Large intestine (tissue), 3 donors: ENCODE results near the gene TBC1D14. TPM values are rescaled to one million over a fixed set of nuclear protein-coding genes. Genes with fewer than 3 reads are reported as not detected.

Source experiments
- DNase-seq, 2 donors: peaks; one replicate each; pipeline versions ENCODE4 v3.0.0 to v3.0.0-alpha.2; 2013
- H3K27ac ChIP-seq: one replicate; pipeline ENCODE4 v1.5.1; 2013; ENCODE audit warnings: low read length
- H3K27me3 ChIP-seq: 2 replicates; pipeline ENCODE4 v1.6.1; 2013; ENCODE audit warnings: low read length; ENCODE audit not compliant: control insufficient read depth, insufficient read depth
- H3K36me3 ChIP-seq: 2 replicates; pipeline ENCODE4 v1.6.1; 2013; ENCODE audit warnings: low read length; ENCODE audit not compliant: control insufficient read depth, insufficient read depth
- H3K4me1 ChIP-seq: one replicate; pipeline ENCODE4 v1.6.1; 2013; ENCODE audit warnings: low read length; ENCODE audit not compliant: control insufficient read depth, insufficient read depth
- H3K4me3 ChIP-seq: one replicate; pipeline ENCODE4 v1.5.1; 2013; ENCODE audit warnings: low read length
- H3K9me3 ChIP-seq: one replicate; pipeline ENCODE4 v1.6.1; 2013; ENCODE audit warnings: mild to moderate bottlenecking, low read depth, low read length, moderate library complexity; ENCODE audit not compliant: control insufficient read depth
- WGBS: methylation state at CpG from one replicate; pipeline ENCODE4 v1.1.5; 2013; ENCODE audit warnings: low lambda C conversion rate; ENCODE audit not compliant: insufficient coverage; 5-methylcytosine and 5-hydroxymethylcytosine counted together
- polyA plus RNA-seq: library from polyadenylated mRNA; unstranded; fragments of 120-200 nt; gene quantifications from one replicate; pipeline ENCODE4 v1.2.1, GENCODE V29; 2013

Gene TBC1D14
- polyA plus RNA-seq, 1 donor = 48.9 TPM

DNA sequence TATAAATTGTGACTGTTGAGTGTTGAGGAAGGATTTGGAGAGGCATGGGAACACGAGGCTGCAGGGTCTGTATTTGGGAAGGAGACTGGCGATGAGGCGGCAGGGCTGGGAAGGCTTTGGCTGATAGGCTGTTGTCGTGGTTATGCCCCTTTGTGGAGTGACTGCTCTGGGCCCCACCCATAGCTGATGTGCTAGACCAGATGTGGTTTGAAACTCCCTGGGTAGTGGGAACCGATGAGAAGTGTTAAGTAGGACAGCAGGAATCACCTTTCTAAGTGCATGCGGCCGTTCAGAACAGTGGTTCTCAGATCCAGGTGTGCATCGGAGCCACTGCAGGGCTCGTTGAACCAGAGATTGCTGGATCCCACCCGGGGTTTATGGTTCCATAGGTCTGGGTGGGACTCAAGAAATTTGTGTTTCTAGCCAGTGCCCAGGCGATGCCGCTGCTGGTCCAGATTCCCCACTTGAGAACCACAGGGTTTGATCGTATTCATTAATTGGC, 42.3 kb downstream of the TBC1D14 start:
- H3K9me3 ChIP-seq = peaks cover 6% of the 10 kb centered on the region
- H3K27ac ChIP-seq = no peak overlapping the region
- H3K4me1 ChIP-seq = peaks cover 39% of the 10 kb centered on the region
- DNase-seq = no peak
- no peak overlapping the region for H3K4me3 ChIP-seq
- WGBS = 82% methylated on average over 6 of the region's 13 CpGs
- H3K36me3 ChIP-seq = no peaks in the 10 kb centered on the region
- H3K27me3 ChIP-seq = no peaks in the 10 kb centered on the region

DNA sequence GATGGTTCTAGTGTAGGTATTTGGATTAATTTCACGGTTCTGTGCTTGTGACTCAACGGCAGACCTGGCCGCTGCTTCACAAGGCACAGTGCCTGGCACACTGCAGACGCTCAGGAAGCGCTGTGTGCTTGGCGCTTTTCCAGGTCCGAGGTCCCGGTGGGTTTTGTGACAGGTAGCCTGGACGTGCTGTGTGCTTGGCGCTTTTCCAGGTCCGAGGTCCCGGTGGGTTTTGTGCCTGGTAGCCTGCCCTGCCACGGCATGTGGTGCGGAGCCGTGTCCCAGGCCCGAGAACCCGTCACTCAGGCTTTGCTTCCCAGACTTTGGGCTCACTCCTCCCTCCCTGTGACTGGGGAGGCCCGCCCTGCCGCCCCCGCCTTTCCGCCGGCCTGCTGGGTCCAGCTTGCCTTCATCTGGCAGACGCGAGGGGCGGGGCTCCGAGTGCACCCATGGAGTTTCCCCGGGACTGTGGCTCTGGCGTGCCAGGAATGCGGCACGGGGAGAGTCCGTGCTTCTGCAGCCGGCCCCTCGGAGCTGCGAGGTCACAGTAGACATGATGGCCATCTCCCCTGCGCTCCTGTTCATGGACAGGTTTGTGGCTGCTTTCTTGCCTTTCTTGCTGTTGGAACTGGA, 44.2 kb downstream of the TBC1D14 start:
- Histone ChIP-seq H3K36me3 (no peaks in the 10 kb centered on the region), H3K9me3 (peaks cover 6% of the 10 kb centered on the region), H3K27me3 (no peaks in the 10 kb centered on the region), H3K27ac (peak overlapping the region; percentile 39), H3K4me1 (peaks cover 32% of the 10 kb centered on the region), H3K4me3 (no peak overlapping the region)
- peak; percentile 64 to 65 for DNase-seq
- WGBS = 80% methylated on average over 1 of the region's 35 CpGs

DNA sequence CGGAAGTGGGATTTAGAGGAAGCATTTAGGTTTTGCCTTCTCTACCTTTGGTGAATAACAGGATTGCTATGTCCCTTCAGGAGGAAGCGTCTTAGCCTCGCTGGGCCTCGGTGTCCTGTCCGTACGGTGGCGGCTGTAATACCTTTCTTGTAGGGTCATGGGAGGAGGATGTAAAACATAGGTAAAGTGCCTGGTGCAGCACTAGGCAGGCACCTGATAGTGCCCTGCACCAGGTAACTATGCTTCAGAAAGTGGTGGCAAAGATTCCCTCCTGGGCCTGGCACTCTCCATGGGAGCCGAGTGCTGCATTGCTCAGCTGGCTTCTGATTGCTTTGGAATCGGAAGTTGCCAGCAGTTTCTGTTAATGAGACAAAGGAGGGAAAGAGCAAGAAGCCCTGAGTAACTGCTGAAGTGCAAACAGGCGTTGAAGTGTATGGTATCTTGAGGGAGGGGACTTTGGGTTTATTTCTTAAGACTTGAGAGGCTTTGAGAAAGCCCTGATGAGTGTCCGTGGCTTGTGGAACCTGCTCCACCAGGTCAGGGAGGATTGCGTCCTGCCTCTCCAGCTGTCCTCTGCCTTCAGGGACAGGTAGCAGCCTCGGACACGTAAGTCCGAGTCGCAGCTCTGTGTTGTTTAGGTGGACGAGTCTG, 45.8 kb downstream of the TBC1D14 start:
- no peak overlapping the region for H3K4me3 ChIP-seq
- H3K27ac ChIP-seq = peak overlapping the region; percentile 82
- H3K9me3 ChIP-seq = peaks cover 6% of the 10 kb centered on the region
- H3K4me1 ChIP-seq = peaks cover 25% of the 10 kb centered on the region
- no CpG with 5 or more reads among the region's 17 CpGs for WGBS
- no peaks in the 10 kb centered on the region for H3K27me3 ChIP-seq
- peaks cover under 1% of the 10 kb centered on the region for H3K36me3 ChIP-seq
- peak; percentile 60 to 73 for DNase-seq

DNA sequence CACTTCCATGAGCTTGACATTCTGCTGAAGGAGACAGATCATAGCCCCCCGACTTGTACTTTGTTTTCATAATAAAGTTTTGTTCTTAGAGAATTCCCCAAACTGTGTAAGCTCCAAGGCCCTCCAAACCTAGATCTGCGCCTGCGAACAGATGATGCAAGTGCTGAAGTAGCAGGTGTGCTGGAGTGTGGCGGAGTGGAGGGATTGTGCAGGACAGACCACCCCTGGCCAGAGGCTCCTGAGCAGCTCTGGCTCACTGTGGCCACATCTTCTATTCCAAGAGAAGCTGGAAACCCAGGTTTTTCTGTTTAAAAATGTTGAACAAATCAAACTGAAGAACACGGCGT, 46.4 kb downstream of the TBC1D14 start:
- peaks cover 5% of the 10 kb centered on the region for H3K36me3 ChIP-seq
- no peak overlapping the region for H3K4me3 ChIP-seq
- no peak for DNase-seq
- no peaks in the 10 kb centered on the region for H3K27me3 ChIP-seq
- H3K27ac ChIP-seq = no peak overlapping the region
- peaks cover 6% of the 10 kb centered on the region for H3K9me3 ChIP-seq
- peaks cover 25% of the 10 kb centered on the region for H3K4me1 ChIP-seq
- WGBS = no CpG with 5 or more reads among the region's 6 CpGs

DNA sequence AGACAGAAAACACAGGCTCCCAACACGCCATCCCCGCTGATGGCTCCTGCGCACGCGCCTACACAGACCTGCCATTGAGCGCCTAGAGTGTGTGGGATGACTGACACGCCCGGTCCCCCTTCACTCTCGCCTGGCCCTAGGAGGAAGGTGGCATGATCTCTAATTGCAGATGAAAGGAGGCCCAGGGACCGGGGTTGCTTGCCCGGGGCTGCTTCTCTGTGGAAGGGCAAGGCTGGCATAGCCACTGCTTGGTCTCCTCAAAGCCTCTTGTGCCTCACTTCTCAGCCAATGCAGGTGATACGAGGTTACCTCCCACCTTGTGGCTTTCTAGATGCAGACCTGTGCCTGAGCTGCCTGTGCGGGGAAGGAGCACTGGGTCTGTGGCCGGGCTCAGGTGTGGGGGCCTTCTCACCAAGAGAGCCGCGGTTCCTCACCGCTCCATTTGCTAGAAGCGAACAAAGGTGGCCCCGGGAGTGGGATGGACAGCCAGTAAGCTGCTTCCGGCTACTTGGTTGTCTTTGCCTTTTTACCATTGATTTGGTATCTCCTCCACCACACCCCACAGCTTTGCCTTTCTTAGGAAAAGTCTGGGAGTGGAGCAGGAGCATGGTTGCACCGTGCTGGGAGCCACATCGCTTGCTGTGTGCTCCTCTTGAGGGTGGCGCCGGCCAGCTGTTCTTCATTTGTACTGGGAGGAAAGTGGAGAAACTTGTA, 47.0 kb downstream of the TBC1D14 start:
- Histone ChIP-seq H3K4me3 (no peak overlapping the region), H3K27me3 (no peaks in the 10 kb centered on the region), H3K36me3 (peaks cover 8% of the 10 kb centered on the region), H3K9me3 (peaks cover 6% of the 10 kb centered on the region), H3K4me1 (peaks cover 25% of the 10 kb centered on the region), H3K27ac (no peak overlapping the region)
- WGBS = no CpG with 5 or more reads among the region's 24 CpGs
- DNase-seq = no peak

DNA sequence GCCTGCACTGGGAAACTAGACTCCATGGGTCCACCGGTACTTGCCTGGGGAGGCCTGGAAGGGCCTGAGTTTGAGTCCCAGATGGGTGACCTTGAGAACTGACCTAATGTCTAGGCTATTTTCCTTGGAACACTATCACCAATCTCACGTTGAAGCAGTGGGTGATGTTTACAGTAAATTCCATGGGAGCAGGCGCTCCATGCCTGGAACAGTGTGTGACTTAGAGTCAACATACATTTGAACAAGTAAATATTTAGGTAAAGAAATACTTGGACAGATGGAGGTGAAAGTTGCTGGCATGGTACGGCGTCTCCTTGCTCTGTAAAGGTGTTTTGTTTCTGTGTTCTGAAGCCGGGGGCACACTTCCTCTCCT, 47.5 kb downstream of the TBC1D14 start:
- Histone ChIP-seq H3K9me3 (peaks cover 6% of the 10 kb centered on the region), H3K4me3 (no peak overlapping the region), H3K27me3 (no peaks in the 10 kb centered on the region), H3K27ac (no peak overlapping the region), H3K36me3 (peaks cover 8% of the 10 kb centered on the region), H3K4me1 (peaks cover 26% of the 10 kb centered on the region)
- DNase-seq = no peak
- 90% methylated on average over 2 of the region's 6 CpGs for WGBS

DNA sequence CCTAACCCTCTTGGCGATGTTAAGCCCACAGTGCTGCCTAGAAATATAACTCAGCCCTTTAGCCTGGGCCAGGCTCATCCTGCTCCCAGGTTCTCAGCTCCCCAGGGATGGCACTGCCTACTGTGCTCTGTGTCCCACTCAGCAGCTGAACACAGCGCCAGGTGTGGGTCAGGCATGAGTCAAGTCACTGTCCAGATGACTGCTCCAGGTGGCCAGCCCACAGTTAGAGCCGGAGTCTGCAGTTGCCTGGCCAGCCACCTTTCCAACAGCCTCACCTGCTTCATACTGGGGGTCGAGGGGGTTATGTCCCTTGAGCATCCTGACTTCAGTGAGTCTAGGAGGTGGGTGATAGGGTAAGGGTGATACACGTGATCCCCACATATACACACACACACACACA, 48.4 kb downstream of the TBC1D14 start:
- no peak for DNase-seq
- H3K27me3 ChIP-seq = no peaks in the 10 kb centered on the region
- WGBS = no CpG with 5 or more reads among the region's 5 CpGs
- peaks cover 8% of the 10 kb centered on the region for H3K36me3 ChIP-seq
- H3K9me3 ChIP-seq = peaks cover 6% of the 10 kb centered on the region
- H3K4me1 ChIP-seq = peaks cover 34% of the 10 kb centered on the region
- H3K4me3 ChIP-seq = no peak overlapping the region
- no peak overlapping the region for H3K27ac ChIP-seq

DNA sequence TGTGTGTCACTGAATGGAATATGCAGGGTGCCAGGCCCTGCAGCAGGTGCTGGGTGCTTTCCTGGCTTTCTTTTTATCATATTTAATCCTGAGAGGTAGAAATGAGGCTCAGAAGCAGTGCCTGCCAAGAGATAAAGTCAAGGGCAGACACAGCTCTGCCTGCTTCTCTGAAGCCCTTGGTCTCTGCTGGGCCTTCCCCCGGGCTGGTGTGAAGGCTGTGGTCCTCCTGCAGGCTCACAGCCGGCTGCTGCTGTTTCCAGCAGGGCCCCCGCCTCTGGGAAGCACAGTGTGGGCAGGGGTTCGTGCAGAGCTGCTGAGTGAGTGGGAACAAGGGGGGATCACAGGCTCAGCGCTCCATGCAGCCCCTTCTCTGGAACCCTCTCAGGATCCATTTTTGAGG, 49.6 kb downstream of the TBC1D14 start:
- no peaks in the 10 kb centered on the region for H3K27me3 ChIP-seq
- no peak overlapping the region for H3K27ac ChIP-seq
- peaks cover 8% of the 10 kb centered on the region for H3K36me3 ChIP-seq
- no peak for DNase-seq
- no peaks in the 10 kb centered on the region for H3K9me3 ChIP-seq
- no CpG with 5 or more reads among the region's 5 CpGs for WGBS
- no peak overlapping the region for H3K4me3 ChIP-seq
- peaks cover 40% of the 10 kb centered on the region for H3K4me1 ChIP-seq

DNA sequence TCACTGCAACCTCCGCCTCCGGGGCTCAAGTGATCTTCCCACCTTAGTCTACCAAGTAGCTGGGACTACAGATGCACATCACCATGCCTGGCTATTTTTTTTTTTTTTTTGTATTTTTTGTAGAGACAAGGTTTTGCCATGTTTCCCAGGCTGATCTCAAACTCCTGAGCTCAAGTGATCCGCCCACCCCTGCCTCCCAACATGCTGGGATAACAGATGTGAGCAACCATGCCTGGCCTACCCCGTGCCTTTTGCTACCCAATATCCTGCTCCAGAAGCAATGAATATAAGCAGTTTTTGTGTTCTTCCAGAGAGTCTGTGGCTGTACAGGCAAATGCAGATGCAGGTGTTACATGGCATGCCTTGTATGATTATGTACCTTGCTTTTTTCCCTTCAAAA, 50.5 kb downstream of the TBC1D14 start:
- no peaks in the 10 kb centered on the region for H3K9me3 ChIP-seq
- no CpG with 5 or more reads among the region's 4 CpGs for whole genome bisulfite sequencing
- H3K4me1 ChIP-seq = peaks cover 38% of the 10 kb centered on the region
- H3K27ac ChIP-seq = no peak overlapping the region
- H3K4me3 ChIP-seq = no peak overlapping the region
- H3K36me3 ChIP-seq = peaks cover 8% of the 10 kb centered on the region
- no peak for DNase-seq
- no peaks in the 10 kb centered on the region for H3K27me3 ChIP-seq

DNA sequence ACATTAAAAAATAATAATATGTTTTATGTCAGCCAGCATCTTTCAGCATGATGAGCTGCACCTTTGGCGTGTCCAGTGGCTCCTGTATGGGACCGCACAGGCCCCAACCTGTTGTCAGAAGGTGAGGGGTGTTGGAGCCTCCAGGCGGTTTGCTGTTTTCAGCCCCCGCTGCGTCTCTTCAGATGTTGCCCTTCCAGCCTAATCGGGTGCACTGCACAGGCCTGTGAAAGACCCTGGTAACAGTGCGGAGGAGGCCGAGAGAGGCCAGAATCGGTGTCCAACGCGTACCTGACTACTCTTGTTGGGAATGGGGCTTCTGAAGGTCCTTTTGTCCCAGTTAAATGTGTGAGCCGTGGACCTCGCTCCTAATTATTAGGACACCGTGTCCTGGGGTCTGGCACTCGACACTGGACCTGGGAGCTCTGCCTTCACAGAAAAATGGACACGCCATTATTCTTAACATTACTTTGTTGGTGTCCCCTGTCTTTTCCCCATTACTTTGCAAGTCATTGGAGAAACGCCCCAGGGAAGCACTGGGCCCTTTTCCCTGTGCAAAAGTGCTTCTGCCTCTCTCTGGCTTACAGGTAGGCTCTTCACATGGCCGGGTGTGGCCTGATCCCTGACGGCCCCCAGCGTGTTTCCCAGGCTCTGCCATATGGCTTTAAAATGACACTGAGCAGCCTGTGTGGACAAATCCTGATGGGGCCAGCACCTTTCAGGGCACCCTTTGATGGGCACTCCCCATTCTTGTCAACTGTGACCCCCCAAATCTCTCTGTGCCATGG, 51.2 kb downstream of the TBC1D14 start:
- no CpG with 5 or more reads among the region's 20 CpGs for WGBS
- H3K4me3 ChIP-seq = no peak overlapping the region
- no peak overlapping the region for H3K27ac ChIP-seq
- no peaks in the 10 kb centered on the region for H3K9me3 ChIP-seq
- H3K4me1 ChIP-seq = peaks cover 35% of the 10 kb centered on the region
- H3K27me3 ChIP-seq = no peaks in the 10 kb centered on the region
- no peak for DNase-seq
- peaks cover 8% of the 10 kb centered on the region for H3K36me3 ChIP-seq
